ENCODE results near the gene EIF2D. TPM values are rescaled to one million over a fixed set of nuclear protein-coding genes. Genes with fewer than 3 reads are reported as not detected.

EIF2D gene
- total and polyA plus RNA-seq, 2 of the 8 experiments (the other 6 are each of a cell fraction or from before 2014, with no cell fraction given): 36.1 to 37.1 TPM

- TF ChIP-seq CHD7 (IDR thresholded peaks at IDR 0.05; ENCODE audit: insufficient replicate concordance, low read length): no peak
- peak; percentile 74; the same call in 1 of the 2 replicates for TF ChIP-seq ATF2 (IDR thresholded peaks at IDR 0.05; ENCODE audit: low read length)
- TF ChIP-seq GABPA (IDR thresholded peaks at IDR 0.05; ENCODE audit: borderline replicate concordance, insufficient read depth, low read length): peak; percentile 84
- no peak for TF ChIP-seq EZH2 (IDR thresholded peaks at IDR 0.05; ENCODE audit: low read depth, low read length, severe bottlenecking)
- no peak for TF ChIP-seq RNF2 (IDR thresholded peaks at IDR 0.05; ENCODE audit: borderline replicate concordance, low read depth, low read length, missing control alignments, poor library complexity, severe bottlenecking)
- TF ChIP-seq JUN (IDR thresholded peaks at IDR 0.05; ENCODE audit: low read depth, low read length): no peak; the same call in 1 of the 2 replicates
These were observed at the start of gene EIF2D (continued) for GRCh38 chr1:206612129-206612876.

All from H1 (cell line).